Activated B cell treated with CpG ODN at 0.5 μM for 24 hours (primary cell): Measurements from ENCODE around the gene C22orf42. TPM values are rescaled to one million over a fixed set of nuclear protein-coding genes. Genes with fewer than 3 reads are reported as not detected.
"Not testable (repeated sequence)": the region's sequence is repeated elsewhere in the genome, so short reads cannot be mapped to it uniquely, and the experiment has no call there.

Experiments
- ATAC-seq: fragments of 200-7000 bp; cut with Tn5 transposase; one replicate; pipeline ENCODE4 v1.10.0; 2021; ENCODE audit warnings: low read depth, mild to moderate bottlenecking, moderate library complexity
- CTCF ChIA-PET: fragments of 350-600 bp; sonication (Branson Sonifier 250); formaldehyde crosslinking; loops from one replicate; lab custom pipeline; 2021; ENCODE audit warnings: antibody characterized with exemption; lab: Charles Lee
- POLR2A ChIA-PET: fragments of 350-600 bp; sonication (Branson Sonifier 250); formaldehyde crosslinking; loops from one replicate; lab custom pipeline; 2021; ENCODE audit warnings: antibody characterized with exemption; lab: Charles Lee
- DNase-seq: peaks from one replicate; pipeline ENCODE4 v3.0.0; 2022
- H3K27ac Mint-ChIP-seq: one replicate; pipeline ENCODE4 v1.8.0; 2020; ENCODE audit warnings: mixed read lengths
- H3K27me3 Mint-ChIP-seq: one replicate; pipeline ENCODE4 v1.8.0; 2021; ENCODE audit warnings: mixed read lengths
- H3K36me3 Mint-ChIP-seq: one replicate; pipeline ENCODE4 v1.8.0; 2021; ENCODE audit warnings: low read depth, mixed read lengths
- H3K4me1 Mint-ChIP-seq: one replicate; pipeline ENCODE4 v1.8.0; 2021; ENCODE audit warnings: mixed read lengths
- H3K4me3 Mint-ChIP-seq: one replicate; pipeline ENCODE4 v1.8.0; 2020; ENCODE audit warnings: mild to moderate bottlenecking, mixed read lengths
- H3K9me3 Mint-ChIP-seq: one replicate; pipeline ENCODE4 v1.8.0; 2020; ENCODE audit warnings: mixed read lengths
- CTCF ChIP-seq: fragments of 200-600 bp; IDR thresholded peaks from one replicate; pipeline ENCODE4 v1.8.0; 2022; ENCODE audit warnings: antibody characterized with exemption, mild to moderate bottlenecking
- intact Hi-C: fragments of 100-400 bp; cut with micrococcal nuclease; formaldehyde crosslinking; loops from one replicate; pipeline ENCODE4 v1.15.1; 2024
- total RNA-seq: library from RNA; stranded (reverse); gene quantifications from 2 replicates; pipeline ENCODE4 v1.2.3, GENCODE V29; 2022

C22orf42 gene
- total RNA-seq, 1 donor from 2014 or later, result not detected

DNA sequence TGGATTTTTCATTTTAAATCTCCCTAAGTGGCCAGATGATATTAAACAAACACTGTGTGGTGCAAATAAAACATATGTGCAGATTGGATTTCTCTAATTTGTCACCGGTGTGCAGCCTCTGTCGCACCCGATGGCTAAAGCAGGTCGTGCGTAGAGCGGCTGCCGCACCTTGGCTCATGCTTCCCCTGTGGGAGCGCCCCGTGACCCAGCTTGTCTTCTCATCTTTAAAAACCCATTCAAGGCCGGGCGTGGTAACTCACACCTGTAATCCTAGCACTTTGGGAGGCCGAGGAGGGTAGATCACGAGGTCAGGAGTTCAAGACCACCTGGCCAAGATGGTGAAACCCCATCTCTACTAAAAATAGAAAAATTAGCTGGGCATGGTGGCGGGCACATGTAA, 24.3 kb downstream of the C22orf42 start:
- H3K4me3 Mint-ChIP-seq, POLR2A ChIA-PET, ATAC-seq, H3K27ac Mint-ChIP-seq, H3K27me3 Mint-ChIP-seq, H3K36me3 Mint-ChIP-seq, H3K9me3 Mint-ChIP-seq, DNase-seq, CTCF ChIA-PET: not testable (repeated sequence)
- peaks cover 11% of the 10 kb centered on the region for H3K4me1 Mint-ChIP-seq
- intact Hi-C loops, result loop anchor here (5.0 kb wide), 1 partner anchor 273 kb away; no protein-coding TSS in a partner anchor

GRCh38 chr22:32132783-32133182, 26.3 kb downstream of the C22orf42 start:
- Mint-ChIP-seq H3K27ac (no peak overlapping the region), H3K4me3 (no peak overlapping the region), H3K36me3 (no peaks in the 10 kb centered on the region), H3K27me3 (peaks cover 2% of the 10 kb centered on the region), H3K9me3 (no peaks in the 10 kb centered on the region), H3K4me1 (peaks cover 5% of the 10 kb centered on the region)
- no peak for DNase-seq
- no peak for ATAC-seq
- TF ChIP-seq CTCF, result no peak
- POLR2A ChIA-PET, result no interaction called here
- intact Hi-C loops, result no loop called here
- CTCF ChIA-PET, result no interaction called here

DNA sequence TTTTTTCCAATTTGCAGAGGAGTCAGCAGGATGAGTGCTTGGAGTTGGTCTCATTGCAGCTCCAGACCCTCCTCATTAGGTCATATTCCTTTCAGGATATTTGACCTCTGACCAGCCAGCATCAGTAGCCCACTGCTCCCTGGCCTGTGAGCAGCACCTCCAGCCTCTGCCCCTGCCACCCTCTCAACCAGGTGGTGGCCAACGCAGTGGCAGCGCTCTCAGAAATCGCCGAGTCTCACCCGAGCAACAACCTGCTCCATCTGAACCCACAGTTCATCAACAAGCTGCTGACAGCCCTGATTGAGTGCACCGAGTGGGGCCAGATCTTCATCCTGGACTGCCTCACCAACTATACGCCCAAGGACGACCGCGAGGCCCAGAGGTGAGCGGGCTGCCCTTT, 27.0 kb downstream of the C22orf42 start:
- H3K27me3 Mint-ChIP-seq, result peaks cover 2% of the 10 kb centered on the region
- no peak for ATAC-seq
- intact Hi-C loops, result no loop called here

GRCh38 chr22:32130464-32130863, 28.6 kb downstream of the C22orf42 start:
- H3K27me3 Mint-ChIP-seq, result peaks cover 2% of the 10 kb centered on the region
- ChIA-PET POLR2A (no interaction called here), CTCF (no interaction called here)
- no peaks in the 10 kb centered on the region for H3K4me1 Mint-ChIP-seq
- DNase-seq, result no peak
- H3K27ac Mint-ChIP-seq, result no peak overlapping the region
- no peak for TF ChIP-seq CTCF
- H3K9me3 Mint-ChIP-seq, result no peaks in the 10 kb centered on the region
- intact Hi-C loops, result no loop called here
- H3K4me3 Mint-ChIP-seq, result no peak overlapping the region
- ATAC-seq, result no peak
- H3K36me3 Mint-ChIP-seq, result no peaks in the 10 kb centered on the region

More for the DNA sequence above, 27.0 kb downstream of the C22orf42 start:
- ChIA-PET POLR2A (no interaction called here), CTCF (interaction anchor here (0.6 kb wide), 1 partner anchor 1789 kb away, joined by 3 read pairs; no protein-coding TSS in a partner anchor)
- Mint-ChIP-seq H3K4me3 (no peak overlapping the region), H3K4me1 (no peaks in the 10 kb centered on the region), H3K36me3 (no peaks in the 10 kb centered on the region), H3K9me3 (no peaks in the 10 kb centered on the region), H3K27ac (no peak overlapping the region)
- TF ChIP-seq CTCF, result no peak
- DNase-seq, result no peak

DNA sequence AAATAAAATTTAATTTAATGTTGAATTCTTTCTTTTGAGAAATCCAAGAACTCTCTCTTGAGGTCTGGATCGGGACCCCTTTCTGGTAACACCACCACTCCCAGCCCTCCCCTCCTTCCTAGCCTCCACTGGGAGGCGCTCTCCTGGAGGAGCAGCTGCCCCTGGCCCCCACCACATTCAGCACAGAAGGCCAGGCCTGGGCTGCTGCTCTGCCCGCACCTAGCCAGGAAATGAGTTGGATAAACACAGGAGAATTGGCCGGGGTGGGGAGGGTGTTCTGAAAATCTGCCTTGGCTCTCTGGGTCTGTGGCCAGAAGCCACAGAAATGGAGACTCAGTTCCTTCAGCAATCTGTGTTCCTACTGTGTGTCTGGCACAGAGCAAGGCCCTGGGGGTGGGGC, 31.2 kb downstream of the C22orf42 start:
- Mint-ChIP-seq H3K4me1 (peaks cover 4% of the 10 kb centered on the region), H3K9me3 (no peaks in the 10 kb centered on the region), H3K4me3 (no peak overlapping the region), H3K27ac (no peak overlapping the region), H3K36me3 (no peaks in the 10 kb centered on the region), H3K27me3 (no peaks in the 10 kb centered on the region)
- TF ChIP-seq CTCF, result no peak
- intact Hi-C loops, result no loop called here
- ATAC-seq, result no peak
- POLR2A ChIA-PET, result no interaction called here
- no peak for DNase-seq
- CTCF ChIA-PET, result no interaction called here

- POLR2A ChIA-PET, result no interaction called here
- DNase-seq, result no peak
- CTCF ChIA-PET, result no interaction called here
- peaks cover 4% of the 10 kb centered on the region for H3K4me1 Mint-ChIP-seq
- no peak for ATAC-seq
- H3K36me3 Mint-ChIP-seq, result no peaks in the 10 kb centered on the region
- H3K4me3 Mint-ChIP-seq, result no peak overlapping the region
- H3K27ac Mint-ChIP-seq, result no peak overlapping the region
- intact Hi-C loops, result no loop called here
- TF ChIP-seq CTCF, result no peak
- H3K9me3 Mint-ChIP-seq, result no peaks in the 10 kb centered on the region
- H3K27me3 Mint-ChIP-seq, result no peaks in the 10 kb centered on the region
Observed at GRCh38 chr22:32123657-32124056, 35.4 kb downstream of the C22orf42 start.
